Right lobe of liver (tissue), 4 donors: ENCODE measurements around the gene NTN1.

ENCODE experiments used
- CTCF ChIP-seq, 4 donors: fragments of 200-600 bp in 3 of 4; fragments of 450-650 bp in 1 of 4; IDR thresholded peaks; one replicate each; pipeline versions ENCODE4 v1.5.1 to v1.8.0; 2016 to 2022; ENCODE audit warnings: antibody characterized with exemption in 4 of 4, mild to moderate bottlenecking in 2 of 4
- POLR2A ChIP-seq: fragments of 450-650 bp; IDR thresholded peaks from one replicate; pipeline ENCODE4 v1.6.1; 2017; ENCODE audit warnings: antibody characterized with exemption, mild to moderate bottlenecking
- donor health status: DM: no; HTN: no; CAD: no.
- donor health status: DM: no; HTN: no; CAD: no.
- donor health status: DM: no; HTN: yes; CAD: no.

GRCh38 chr17:9016941-9017552 lies 4.3 kb upstream of the NTN1 start:
- TF ChIP-seq CTCF (IDR thresholded peaks at IDR 0.05) (no peak), POLR2A (no peak)
